Inflammatory macrophage (primary cell): ENCODE measurements around the gene CYP3A5.
"Not testable (repeated sequence)": the region's sequence is repeated elsewhere in the genome, so short reads cannot be mapped to it uniquely, and the experiment has no call there.

Experiments used
- DNase-seq, 2 donors: peaks; one replicate each; pipeline ENCODE4 v3.0.0-alpha.2; 2020 to 2022

The CYP3A5 gene

GRCh38 chr7:99638731-99639130 lies 41.1 kb downstream of the CYP3A5 start:
- DNase-seq: no peak

GRCh38 chr7:99637414-99637813 lies 42.4 kb downstream of the CYP3A5 start:
- not testable (repeated sequence) for DNase-seq

GRCh38 chr7:99631295-99632109 lies 48.3 kb downstream of the CYP3A5 start:
- DNase-seq: peak; percentile 65 to 70

- no peak for DNase-seq
Observed at GRCh38 chr7:99629643-99630042, 50.2 kb downstream of the CYP3A5 start.

GRCh38 chr7:99628471-99629465 lies 51.0 kb downstream of the CYP3A5 start:
- no peak for DNase-seq

- DNase-seq: no peak
Observed at GRCh38 chr7:99627513-99627912, 52.3 kb downstream of the CYP3A5 start.

GRCh38 chr7:99626661-99627060 lies 53.1 kb downstream of the CYP3A5 start:
- DNase-seq: no peak

GRCh38 chr7:99625961-99626360 lies 53.8 kb downstream of the CYP3A5 start:
- DNase-seq: no peak

GRCh38 chr7:99625321-99625720 lies 54.5 kb downstream of the CYP3A5 start:
- no peak for DNase-seq

GRCh38 chr7:99624484-99624883 lies 55.3 kb downstream of the CYP3A5 start:
- DNase-seq: no peak

- no peak for DNase-seq
Observed at GRCh38 chr7:99623702-99624447, 55.9 kb downstream of the CYP3A5 start.

- no peak for DNase-seq
Observed at GRCh38 chr7:99623091-99623693, 56.6 kb downstream of the CYP3A5 start.

GRCh38 chr7:99622596-99622995 lies 57.2 kb downstream of the CYP3A5 start:
- no peak for DNase-seq

GRCh38 chr7:99621271-99621670 lies 58.5 kb downstream of the CYP3A5 start:
- DNase-seq: no peak

- no peak for DNase-seq
Observed at GRCh38 chr7:99619571-99620130, 60.1 kb downstream of the CYP3A5 start.

- no peak for DNase-seq
Observed at GRCh38 chr7:99618726-99619125, 61.1 kb downstream of the CYP3A5 start.

- no peak for DNase-seq
Observed at GRCh38 chr7:99617192-99617781, 62.5 kb downstream of the CYP3A5 start.

- peak; percentile 84 to 90 for DNase-seq
Observed at GRCh38 chr7:99616359-99617191, 63.2 kb downstream of the CYP3A5 start, which contains the start of gene ZSCAN25. Gene ZSCAN25 (plus strand): TSS chr7:99616946. CDS start chr7:99619607, 2,661 bp downstream.

- no peak for DNase-seq
Observed at GRCh38 chr7:99615989-99616358, 63.8 kb downstream of the CYP3A5 start.

- DNase-seq: no peak
Observed at GRCh38 chr7:99614495-99614894, 65.3 kb downstream of the CYP3A5 start.
